SJSA1 (cell line): ENCODE measurements around the gene LRRC4C. TPM values are rescaled to one million over a fixed set of nuclear protein-coding genes. Genes with fewer than 3 reads are reported as not detected.

ENCODE experiments used
- DNase-seq, 2 experiments: peaks; one replicate each; pipeline ENCODE4 v3.0.0-alpha.2; 2015 to 2020; ENCODE audit warnings: low spot score in 2 of 2, low read depth in 1 of 2
- H3K27ac ChIP-seq: fragments of 250-450 bp; sonication (Bioruptor Pico); 2 replicates; pipeline ENCODE4 v1.5.1; 2020; ENCODE audit warnings: mild to moderate bottlenecking, moderate library complexity
- H3K27me3 ChIP-seq: fragments of 250-450 bp; sonication (Bioruptor Pico); replicated peaks from 2 replicates; pipeline ENCODE4 v1.5.1; 2020; ENCODE audit warnings: mild to moderate bottlenecking, moderate library complexity
- H3K36me3 ChIP-seq: fragments of 250-450 bp; sonication (Bioruptor Pico); 2 replicates; pipeline ENCODE4 v1.5.1; 2020; ENCODE audit warnings: mild to moderate bottlenecking
- H3K4me1 ChIP-seq: fragments of 250-450 bp; sonication (Bioruptor Pico); replicated peaks from 2 replicates; pipeline ENCODE4 v1.6.1; 2021; ENCODE audit warnings: mild to moderate bottlenecking
- H3K4me3 ChIP-seq: fragments of 250-450 bp; sonication (Bioruptor Pico); 2 replicates; pipeline ENCODE4 v1.5.1; 2020; ENCODE audit warnings: mild to moderate bottlenecking
- H3K9me3 ChIP-seq: fragments of 250-450 bp; sonication (Bioruptor Pico); replicated peaks from 2 replicates; pipeline ENCODE4 v1.5.1; 2020; ENCODE audit warnings: mild to moderate bottlenecking
- total RNA-seq: library from RNA; depleted of rRNA; stranded (reverse); fragments of >200 nt; shearing (Covaris generic); gene quantifications from 2 replicates; pipeline ENCODE4 v1.2.3, GENCODE V29; 2014

LRRC4C gene
- total RNA-seq, 1 experiment from 2014 or later, result not detected

- Histone ChIP-seq H3K27me3 (peaks cover 6% of the 10 kb centered on the region; the same call in 1 of the 2 replicates), H3K4me1 (no peaks in the 10 kb centered on the region), H3K36me3 (no peaks in the 10 kb centered on the region), H3K27ac (no peak overlapping the region), H3K4me3 (no peak overlapping the region), H3K9me3 (no peaks in the 10 kb centered on the region)
- DNase-seq, result no peak
Observed at GRCh38 chr11:41334007-41334933, 125.2 kb downstream of the LRRC4C start.

GRCh38 chr11:41333357-41333756, 126.1 kb downstream of the LRRC4C start:
- Histone ChIP-seq H3K4me1 (no peaks in the 10 kb centered on the region), H3K4me3 (no peak overlapping the region), H3K9me3 (no peaks in the 10 kb centered on the region), H3K36me3 (no peaks in the 10 kb centered on the region), H3K27ac (no peak overlapping the region), H3K27me3 (peaks cover 6% of the 10 kb centered on the region; the same call in 1 of the 2 replicates)
- no peak for DNase-seq

- Histone ChIP-seq H3K27ac (no peak overlapping the region), H3K27me3 (peaks cover 6% of the 10 kb centered on the region; the same call in 1 of the 2 replicates), H3K9me3 (no peaks in the 10 kb centered on the region), H3K4me3 (no peak overlapping the region), H3K36me3 (no peaks in the 10 kb centered on the region), H3K4me1 (no peaks in the 10 kb centered on the region)
- no peak for DNase-seq
Observed at GRCh38 chr11:41328324-41328723, 131.1 kb downstream of the LRRC4C start.

- Histone ChIP-seq H3K36me3 (no peaks in the 10 kb centered on the region), H3K27me3 (no peaks in the 10 kb centered on the region), H3K4me3 (no peak overlapping the region), H3K9me3 (no peaks in the 10 kb centered on the region), H3K4me1 (no peaks in the 10 kb centered on the region), H3K27ac (no peak overlapping the region)
- DNase-seq, result no peak
Observed at GRCh38 chr11:41323446-41323845, 136.0 kb downstream of the LRRC4C start.

- Histone ChIP-seq H3K9me3 (no peaks in the 10 kb centered on the region), H3K4me1 (no peaks in the 10 kb centered on the region), H3K4me3 (no peak overlapping the region), H3K36me3 (no peaks in the 10 kb centered on the region), H3K27ac (no peak overlapping the region), H3K27me3 (no peaks in the 10 kb centered on the region)
- no peak for DNase-seq
Observed at GRCh38 chr11:41320653-41321052, 138.8 kb downstream of the LRRC4C start.

GRCh38 chr11:41320238-41320637, 139.2 kb downstream of the LRRC4C start:
- Histone ChIP-seq H3K27me3 (no peaks in the 10 kb centered on the region), H3K4me3 (no peak overlapping the region), H3K36me3 (no peaks in the 10 kb centered on the region), H3K27ac (no peak overlapping the region), H3K4me1 (no peaks in the 10 kb centered on the region), H3K9me3 (no peaks in the 10 kb centered on the region)
- DNase-seq, result no peak

- Histone ChIP-seq H3K4me1 (no peaks in the 10 kb centered on the region), H3K36me3 (no peaks in the 10 kb centered on the region), H3K4me3 (no peak overlapping the region), H3K9me3 (no peaks in the 10 kb centered on the region), H3K27ac (no peak overlapping the region), H3K27me3 (no peaks in the 10 kb centered on the region)
- no peak for DNase-seq
Observed at GRCh38 chr11:41319434-41319833, 140.0 kb downstream of the LRRC4C start.

- no peak overlapping the region for H3K27ac ChIP-seq
- H3K36me3 ChIP-seq, result no peaks in the 10 kb centered on the region
- H3K27me3 ChIP-seq, result no peaks in the 10 kb centered on the region
- DNase-seq, result no peak
- no peaks in the 10 kb centered on the region for H3K4me1 ChIP-seq
- H3K4me3 ChIP-seq, result no peak overlapping the region
- H3K9me3 ChIP-seq, result no peaks in the 10 kb centered on the region
Observed at GRCh38 chr11:41316751-41317150, 142.7 kb downstream of the LRRC4C start.

- no peaks in the 10 kb centered on the region; the same call in 1 of the 2 replicates for H3K27me3 ChIP-seq
- no peaks in the 10 kb centered on the region for H3K9me3 ChIP-seq
- H3K4me1 ChIP-seq, result no peaks in the 10 kb centered on the region
- no peak overlapping the region for H3K4me3 ChIP-seq
- no peak for DNase-seq
- H3K36me3 ChIP-seq, result no peaks in the 10 kb centered on the region
- no peak overlapping the region for H3K27ac ChIP-seq
Observed at GRCh38 chr11:41313226-41313625, 146.2 kb downstream of the LRRC4C start.

- Histone ChIP-seq H3K9me3 (no peaks in the 10 kb centered on the region), H3K36me3 (no peaks in the 10 kb centered on the region)
- no peak for DNase-seq
Observed at GRCh38 chr11:41309716-41310115, 149.7 kb downstream of the LRRC4C start.

GRCh38 chr11:41309111-41309522, 150.3 kb downstream of the LRRC4C start:
- H3K27ac ChIP-seq, result no peak overlapping the region
- no peak overlapping the region for H3K4me3 ChIP-seq
- no peaks in the 10 kb centered on the region; the same call in 1 of the 2 replicates for H3K27me3 ChIP-seq
- no peaks in the 10 kb centered on the region for H3K9me3 ChIP-seq
- DNase-seq, result no peak
- H3K4me1 ChIP-seq, result no peaks in the 10 kb centered on the region
- no peaks in the 10 kb centered on the region for H3K36me3 ChIP-seq

More at GRCh38 chr11:41309716-41310115, 149.7 kb downstream of the LRRC4C start:
- Histone ChIP-seq H3K27me3 (no peaks in the 10 kb centered on the region; the same call in 1 of the 2 replicates), H3K4me1 (no peaks in the 10 kb centered on the region), H3K4me3 (no peak overlapping the region), H3K27ac (no peak overlapping the region)

GRCh38 chr11:41308286-41308685, 151.2 kb downstream of the LRRC4C start:
- Histone ChIP-seq H3K4me3 (no peak overlapping the region), H3K36me3 (no peaks in the 10 kb centered on the region), H3K9me3 (no peaks in the 10 kb centered on the region), H3K4me1 (no peaks in the 10 kb centered on the region), H3K27ac (no peak overlapping the region), H3K27me3 (no peaks in the 10 kb centered on the region; the same call in 1 of the 2 replicates)
- no peak for DNase-seq

- no peaks in the 10 kb centered on the region for H3K9me3 ChIP-seq
- no peaks in the 10 kb centered on the region for H3K4me1 ChIP-seq
- no peaks in the 10 kb centered on the region; the same call in 1 of the 2 replicates for H3K27me3 ChIP-seq
- H3K36me3 ChIP-seq, result no peaks in the 10 kb centered on the region
- H3K27ac ChIP-seq, result no peak overlapping the region
- no peak for DNase-seq
- no peak overlapping the region for H3K4me3 ChIP-seq
Observed at GRCh38 chr11:41307296-41308080, 152.0 kb downstream of the LRRC4C start.

GRCh38 chr11:41306431-41306830, 153.0 kb downstream of the LRRC4C start:
- no peaks in the 10 kb centered on the region for H3K36me3 ChIP-seq
- no peaks in the 10 kb centered on the region; the same call in 1 of the 2 replicates for H3K27me3 ChIP-seq
- no peak overlapping the region for H3K27ac ChIP-seq
- no peak for DNase-seq
- H3K4me1 ChIP-seq, result no peaks in the 10 kb centered on the region
- H3K4me3 ChIP-seq, result no peak overlapping the region
- no peaks in the 10 kb centered on the region for H3K9me3 ChIP-seq
